Measurements from ENCODE around the gene SFMBT2.
A peak's percentile ranks its signal among the peaks of the same experiment; 100 is the strongest.

The SFMBT2 gene

DNA sequence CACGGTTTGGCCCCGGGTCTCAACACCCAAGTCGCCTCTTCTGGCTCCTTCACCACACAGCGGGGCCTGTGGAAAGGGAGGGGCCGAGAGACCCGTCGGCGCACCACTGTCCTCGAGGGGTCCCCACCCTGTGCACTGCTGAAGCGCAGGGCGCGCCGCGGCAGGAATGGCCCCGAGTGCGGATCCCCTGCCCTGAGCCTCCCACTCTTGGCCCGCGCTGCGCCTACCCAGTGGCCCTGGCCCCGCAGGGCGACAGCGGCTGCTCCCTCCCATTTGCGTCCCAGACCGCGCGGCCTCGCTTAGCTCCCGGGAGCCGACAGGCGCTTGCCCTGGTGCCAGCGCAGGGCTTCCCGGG, 2.1 kb upstream of the SFMBT2 start:
- H3K4me3 ChIP-seq (ENCODE audit: insufficient read length, low read depth): peak overlapping the region; percentile 43
- no peak for TF ChIP-seq SUZ12 (IDR thresholded peaks at IDR 0.05; ENCODE audit: extremely low read depth, insufficient read depth, insufficient read length)
- TF ChIP-seq YY1 (IDR thresholded peaks at IDR 0.05; ENCODE audit: insufficient read depth, insufficient read length): no peak
- no peak for TF ChIP-seq ZNF274 (IDR thresholded peaks at IDR 0.05; ENCODE audit: low read depth, low read length)
- H3K9ac ChIP-seq (ENCODE audit: insufficient read length, low read depth): no peak overlapping the region
- DNase-seq (ENCODE audit: low read depth, low spot score): no peak
- H3K36me3 ChIP-seq (ENCODE audit: insufficient read depth, insufficient read length, low read length): no peaks in the 10 kb centered on the region
- no peaks in the 10 kb centered on the region for H3K9me3 ChIP-seq (ENCODE audit: insufficient read depth, low read length)
- peaks cover 2% of the 10 kb centered on the region for H3K4me1 ChIP-seq (ENCODE audit: insufficient read depth, insufficient read length)
- peaks cover 68% of the 10 kb centered on the region for H3K27me3 ChIP-seq (ENCODE audit: insufficient read depth, insufficient read length)

DNA sequence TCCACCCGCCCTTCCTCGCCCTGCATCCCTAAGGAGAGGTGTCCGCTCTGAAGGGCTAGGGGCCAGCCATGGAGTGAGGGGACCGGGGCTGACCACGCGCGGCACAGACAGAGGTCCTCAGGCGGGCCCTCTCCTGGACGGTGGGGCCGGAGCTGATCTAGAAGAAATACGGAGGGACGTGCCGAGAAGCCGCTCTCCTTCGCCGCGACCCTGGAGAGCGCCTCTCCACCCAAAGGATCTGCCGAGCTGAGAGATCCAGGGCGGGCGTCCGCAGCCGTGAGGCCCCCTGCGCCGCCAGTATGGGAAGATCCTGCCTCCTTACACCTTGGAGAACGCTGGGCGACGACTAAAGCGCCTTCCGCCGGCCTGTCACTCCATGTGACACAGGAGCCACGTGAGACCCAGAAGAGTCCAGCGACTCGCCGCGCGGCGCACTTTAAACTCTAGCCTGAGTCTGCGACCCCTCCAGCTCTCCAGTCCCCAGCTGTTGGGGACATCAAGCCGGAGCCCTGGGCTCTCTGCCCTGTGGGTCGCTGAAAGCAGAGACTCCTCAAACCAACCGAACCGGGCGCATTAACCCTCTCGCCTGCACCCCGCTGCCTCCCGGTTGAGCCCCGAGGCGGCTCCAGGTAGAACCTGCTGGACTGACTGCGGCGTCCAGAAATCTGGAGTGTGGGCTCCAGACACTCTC, 1.5 kb upstream of the SFMBT2 start:
- no peaks in the 10 kb centered on the region for H3K36me3 ChIP-seq (ENCODE audit: insufficient read depth, insufficient read length, low read length)
- DNase-seq (ENCODE audit: low read depth, low spot score): no peak
- H3K9ac ChIP-seq (ENCODE audit: insufficient read length, low read depth): peak overlapping the region; percentile 42
- H3K27me3 ChIP-seq (ENCODE audit: insufficient read depth, insufficient read length): peaks cover 73% of the 10 kb centered on the region
- H3K9me3 ChIP-seq (ENCODE audit: insufficient read depth, low read length): no peaks in the 10 kb centered on the region
- TF ChIP-seq ZNF274 (IDR thresholded peaks at IDR 0.05; ENCODE audit: low read depth, low read length) (no peak), SUZ12 (IDR thresholded peaks at IDR 0.05; ENCODE audit: extremely low read depth, insufficient read depth, insufficient read length) (no peak), YY1 (IDR thresholded peaks at IDR 0.05; ENCODE audit: insufficient read depth, insufficient read length) (no peak)
- peaks cover 2% of the 10 kb centered on the region for H3K4me1 ChIP-seq (ENCODE audit: insufficient read depth, insufficient read length)
- peak overlapping the region; percentile 43 for H3K4me3 ChIP-seq (ENCODE audit: insufficient read length, low read depth)

DNA sequence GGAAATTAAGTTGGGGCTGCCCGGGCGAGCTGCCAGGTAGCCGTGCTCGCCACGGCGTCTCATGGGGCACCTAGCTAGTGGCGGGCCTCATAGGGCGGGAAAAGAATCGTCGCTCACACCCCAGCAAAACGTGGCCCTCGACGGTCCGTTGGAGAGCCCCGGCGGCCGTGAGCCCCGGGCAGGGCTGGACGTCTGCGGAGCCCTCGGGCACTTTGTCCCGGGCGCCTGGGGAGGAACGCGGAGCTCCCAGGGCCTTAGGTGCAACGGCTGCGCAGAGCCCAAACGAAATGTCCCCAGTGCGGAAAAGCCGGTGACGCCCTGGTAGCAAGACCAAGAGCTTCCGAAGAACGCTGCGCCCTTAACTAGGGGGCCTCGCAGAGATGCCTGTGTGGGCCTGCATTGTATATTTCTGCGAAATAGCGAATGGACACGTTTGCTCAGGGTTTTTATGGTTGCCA, 866 bp upstream of the SFMBT2 start:
- peak overlapping the region; percentile 9 for H3K4me3 ChIP-seq (ENCODE audit: insufficient read length, low read depth)
- H3K27me3 ChIP-seq (ENCODE audit: insufficient read depth, insufficient read length): peaks cover 76% of the 10 kb centered on the region
- no peak for DNase-seq (ENCODE audit: low read depth, low spot score)
- peak overlapping the region; percentile 42 for H3K9ac ChIP-seq (ENCODE audit: insufficient read length, low read depth)
- H3K36me3 ChIP-seq (ENCODE audit: insufficient read depth, insufficient read length, low read length): no peaks in the 10 kb centered on the region
- H3K9me3 ChIP-seq (ENCODE audit: insufficient read depth, low read length): no peaks in the 10 kb centered on the region
- peaks cover 2% of the 10 kb centered on the region for H3K4me1 ChIP-seq (ENCODE audit: insufficient read depth, insufficient read length)
- TF ChIP-seq ZNF274 (IDR thresholded peaks at IDR 0.05; ENCODE audit: low read depth, low read length) (no peak), SUZ12 (IDR thresholded peaks at IDR 0.05; ENCODE audit: extremely low read depth, insufficient read depth, insufficient read length) (no peak), YY1 (IDR thresholded peaks at IDR 0.05; ENCODE audit: insufficient read depth, insufficient read length) (no peak)

DNA sequence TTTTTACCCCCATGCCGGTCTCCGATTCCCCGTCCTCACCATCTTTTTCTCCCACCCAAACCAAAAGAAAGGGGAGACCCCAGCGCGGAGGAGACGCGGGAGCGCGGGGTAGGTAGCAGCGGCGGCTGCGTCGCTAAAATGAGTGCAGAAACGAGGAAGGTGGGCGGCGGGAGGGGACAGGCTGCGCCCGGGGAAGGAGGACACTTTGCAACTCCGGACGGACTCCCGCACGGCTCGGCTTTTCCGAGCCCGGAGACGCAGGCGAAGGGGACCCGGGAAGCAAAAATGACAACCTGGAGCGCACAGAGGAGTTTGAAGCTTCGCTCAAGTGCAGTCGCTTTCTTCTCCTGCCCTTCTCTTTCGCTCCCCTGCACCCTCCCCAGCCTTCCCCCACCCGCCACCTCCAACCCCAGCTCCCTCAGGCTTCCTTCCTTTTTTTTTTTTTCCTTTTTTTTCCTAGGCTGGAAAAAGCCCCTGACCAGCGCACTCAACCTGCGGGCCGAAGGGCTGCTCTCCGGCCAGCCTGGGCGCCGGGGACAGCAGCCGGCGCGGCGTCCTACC, 453 bp downstream of the SFMBT2 start:
- Histone ChIP-seq H3K9me3 (ENCODE audit: insufficient read depth, low read length) (no peaks in the 10 kb centered on the region), H3K36me3 (ENCODE audit: insufficient read depth, insufficient read length, low read length) (no peaks in the 10 kb centered on the region), H3K9ac (ENCODE audit: insufficient read length, low read depth) (peak overlapping the region; percentile 77), H3K4me3 (ENCODE audit: insufficient read length, low read depth) (peak overlapping the region; percentile 63), H3K4me1 (ENCODE audit: insufficient read depth, insufficient read length) (peaks cover 2% of the 10 kb centered on the region), H3K27me3 (ENCODE audit: insufficient read depth, insufficient read length) (peaks cover 76% of the 10 kb centered on the region)
- no peak for DNase-seq (ENCODE audit: low read depth, low spot score)
- TF ChIP-seq YY1 (IDR thresholded peaks at IDR 0.05; ENCODE audit: insufficient read depth, insufficient read length): no peak
- no peak for TF ChIP-seq SUZ12 (IDR thresholded peaks at IDR 0.05; ENCODE audit: extremely low read depth, insufficient read depth, insufficient read length)

DNA sequence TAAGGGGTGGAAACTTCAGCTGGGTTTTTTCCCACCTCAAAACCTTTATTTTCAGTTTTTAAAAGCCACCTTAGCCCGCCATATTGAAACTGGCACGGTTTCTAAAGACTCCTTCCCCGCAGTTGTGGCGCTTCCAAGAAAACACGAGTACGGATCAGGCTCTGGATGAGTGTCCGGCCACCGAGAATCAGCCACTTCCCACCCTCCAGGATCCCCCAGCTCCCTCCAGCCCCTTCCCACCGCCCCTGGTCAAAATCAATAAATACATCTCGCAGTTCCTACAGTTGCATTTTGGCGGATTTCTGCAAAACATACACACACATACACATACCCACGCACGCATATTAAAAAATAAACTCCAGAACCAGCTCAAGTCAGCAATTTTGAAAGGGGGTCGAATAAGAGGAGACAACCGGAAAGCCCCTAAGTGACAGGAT, 1.1 kb downstream of the SFMBT2 start:
- Histone ChIP-seq H3K9me3 (ENCODE audit: insufficient read depth, low read length) (no peaks in the 10 kb centered on the region), H3K4me1 (ENCODE audit: insufficient read depth, insufficient read length) (peaks cover 2% of the 10 kb centered on the region), H3K4me3 (ENCODE audit: insufficient read length, low read depth) (peak overlapping the region; percentile 63), H3K9ac (ENCODE audit: insufficient read length, low read depth) (peak overlapping the region; percentile 77), H3K27me3 (ENCODE audit: insufficient read depth, insufficient read length) (peaks cover 71% of the 10 kb centered on the region), H3K36me3 (ENCODE audit: insufficient read depth, insufficient read length, low read length) (no peaks in the 10 kb centered on the region)
- no peak for TF ChIP-seq ZNF274 (IDR thresholded peaks at IDR 0.05; ENCODE audit: low read depth, low read length)
- no peak for TF ChIP-seq YY1 (IDR thresholded peaks at IDR 0.05; ENCODE audit: insufficient read depth, insufficient read length)
- TF ChIP-seq SUZ12 (IDR thresholded peaks at IDR 0.05; ENCODE audit: extremely low read depth, insufficient read depth, insufficient read length): no peak
- no peak for DNase-seq (ENCODE audit: low read depth, low spot score)

DNA sequence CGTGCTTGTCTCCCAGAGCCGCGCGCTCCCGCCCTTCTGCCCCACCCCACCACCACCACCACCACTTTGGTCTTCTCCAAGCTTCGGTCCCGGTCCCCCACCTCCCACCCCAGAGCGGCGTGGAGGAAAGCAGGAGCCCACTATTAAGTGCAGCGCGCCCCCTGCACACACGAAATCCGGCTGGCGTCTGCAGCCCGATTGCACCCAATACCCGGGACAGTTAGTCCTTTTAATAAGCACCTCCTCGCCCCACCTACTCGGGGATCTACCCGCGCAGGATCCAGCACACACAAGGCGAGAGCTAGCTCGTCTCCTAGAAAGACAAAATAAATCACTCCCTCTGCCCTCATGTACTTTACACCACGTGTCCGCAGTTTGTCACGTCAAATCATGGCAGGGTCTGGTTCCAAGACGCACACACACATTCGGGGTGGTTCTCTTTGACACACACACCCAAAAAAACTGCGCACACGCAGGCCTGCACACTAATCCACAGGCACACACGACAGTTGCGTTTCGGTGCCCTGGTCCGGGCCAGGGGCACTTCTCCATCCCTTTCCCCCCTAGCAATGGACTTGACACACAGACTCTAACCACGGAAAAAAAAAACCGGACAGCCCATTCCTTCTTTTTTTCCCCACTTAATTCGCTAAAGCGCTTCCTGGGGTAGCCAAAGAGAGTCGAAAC, 1.6 kb downstream of the SFMBT2 start:
- Histone ChIP-seq H3K36me3 (ENCODE audit: insufficient read depth, insufficient read length, low read length) (no peaks in the 10 kb centered on the region), H3K27me3 (ENCODE audit: insufficient read depth, insufficient read length) (peaks cover 66% of the 10 kb centered on the region), H3K9me3 (ENCODE audit: insufficient read depth, low read length) (no peaks in the 10 kb centered on the region), H3K4me1 (ENCODE audit: insufficient read depth, insufficient read length) (peaks cover 2% of the 10 kb centered on the region), H3K4me3 (ENCODE audit: insufficient read length, low read depth) (peak overlapping the region; percentile 63), H3K9ac (ENCODE audit: insufficient read length, low read depth) (peak overlapping the region; percentile 77)
- no peak for TF ChIP-seq ZNF274 (IDR thresholded peaks at IDR 0.05; ENCODE audit: low read depth, low read length)
- no peak for TF ChIP-seq YY1 (IDR thresholded peaks at IDR 0.05; ENCODE audit: insufficient read depth, insufficient read length)
- TF ChIP-seq SUZ12 (IDR thresholded peaks at IDR 0.05; ENCODE audit: extremely low read depth, insufficient read depth, insufficient read length): no peak
- no peak for DNase-seq (ENCODE audit: low read depth, low spot score)

Data from NT2/D1 (cell line).